ENCODE measurements around the gene LBHD1. TPM values are rescaled to one million over a fixed set of nuclear protein-coding genes. Genes with fewer than 3 reads are reported as not detected.

The LBHD1 gene
- total and polyA plus RNA-seq, 2 of the 13 experiments (the other 11 are each of a cell fraction or from before 2014, with no cell fraction given): 3.2 to 3.7 TPM

GRCh38 chr11:62678770-62679696 lies 7.0 kb upstream of the LBHD1 start, which contains the start of gene UBXN1 (continued):
- peak; percentile 40; the same call in 1 of the 2 replicates for TF ChIP-seq ZBED4 (CRISPR knock-in tag; IDR thresholded peaks at IDR 0.05; ENCODE audit: borderline replicate concordance)
- TF ChIP-seq ZNF510 (CRISPR knock-in tag; IDR thresholded peaks at IDR 0.05; ENCODE audit: low read depth): no peak
- TF ChIP-seq HNRNPK (IDR thresholded peaks at IDR 0.05; ENCODE audit: low read depth, low read length, poor library complexity, severe bottlenecking): no peak
- no peak for TF ChIP-seq ZBTB39 (CRISPR knock-in tag; IDR thresholded peaks at IDR 0.05)
- peak; percentile 62; the same call in 1 of the 2 replicates for TF ChIP-seq RXRB (CRISPR knock-in tag; IDR thresholded peaks at IDR 0.05; ENCODE audit: borderline replicate concordance)
- peak; percentile 64; the same call in 1 of the 2 replicates for TF ChIP-seq ZNF280D (CRISPR knock-in tag; IDR thresholded peaks at IDR 0.05)
- TF ChIP-seq ISL2 (CRISPR knock-in tag; IDR thresholded peaks at IDR 0.05): peak; percentile 38; the same call in 1 of the 2 replicates
- TF ChIP-seq GTF3A (CRISPR knock-in tag; conservative IDR thresholded peaks at IDR 0.05): no peak
- no peak for TF ChIP-seq ZSCAN22 (CRISPR knock-in tag; IDR thresholded peaks at IDR 0.05)
- TF ChIP-seq TMF1 (CRISPR knock-in tag; IDR thresholded peaks at IDR 0.05; ENCODE audit: low read depth): no peak
- TF ChIP-seq SMARCE1 (IDR thresholded peaks at IDR 0.05; ENCODE audit: borderline replicate concordance): no peak
- peak; percentile 57; the same call in 1 of the 2 replicates for TF ChIP-seq NRL (CRISPR knock-in tag; IDR thresholded peaks at IDR 0.05; ENCODE audit: borderline replicate concordance)
- no peak for TF ChIP-seq MAZ (IDR thresholded peaks at IDR 0.05; ENCODE audit: borderline replicate concordance, low read depth, low read length)
- TF ChIP-seq MAZ (CRISPR knock-in tag; IDR thresholded peaks at IDR 0.05; ENCODE audit: low read depth): peak; percentile 40; the same call in 1 of the 2 replicates
- no peak for TF ChIP-seq SP4 (CRISPR knock-in tag; IDR thresholded peaks at IDR 0.05)
- peak; percentile 94 for TF ChIP-seq KMT2B (CRISPR knock-in tag; IDR thresholded peaks at IDR 0.05)
- no peak for TF ChIP-seq SKI (IDR thresholded peaks at IDR 0.05; ENCODE audit: partially characterized antibody)

Data from HepG2 (cell line).